M059J (cell line): ENCODE results near the gene NOL11. TPM values are rescaled to one million over a fixed set of nuclear protein-coding genes. Genes with fewer than 3 reads are reported as not detected.
"Not testable (repeated sequence)": the region's sequence is repeated elsewhere in the genome, so short reads cannot be mapped to it uniquely, and the experiment has no call there.

ENCODE experiments used
- DNase-seq: peaks from one replicate; pipeline ENCODE4 v3.0.0-alpha.2; 2012; ENCODE audit warnings: low read depth
- total RNA-seq: library from RNA; depleted of rRNA; stranded (reverse); fragments of >200 nt; shearing (Covaris generic); gene quantifications from 2 replicates; pipeline ENCODE4 v1.2.3, GENCODE V29; 2014

NOL11 gene
- total RNA-seq, 1 experiment from 2014 or later: 51.4 TPM

DNA sequence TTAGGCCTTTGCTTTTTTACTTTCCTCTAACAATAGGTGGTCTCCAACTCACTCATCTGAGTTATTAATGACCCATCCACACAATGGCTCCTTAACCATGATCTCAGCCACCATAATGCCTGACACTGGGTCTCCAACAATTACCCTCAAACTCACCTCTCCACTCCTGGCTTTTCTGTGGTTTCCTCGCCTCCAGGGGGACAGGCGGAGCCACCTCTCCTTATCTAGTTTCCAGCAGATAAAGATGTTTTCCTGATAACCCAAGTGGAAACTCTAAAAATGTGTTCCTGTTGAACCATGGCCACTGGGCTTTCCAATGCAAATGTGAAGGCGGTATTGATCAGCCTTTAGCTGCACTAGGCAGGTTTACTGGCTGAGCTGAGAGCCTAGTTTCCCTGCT is 9.4 kb upstream of the NOL11 start:
- DNase-seq: no peak

DNA sequence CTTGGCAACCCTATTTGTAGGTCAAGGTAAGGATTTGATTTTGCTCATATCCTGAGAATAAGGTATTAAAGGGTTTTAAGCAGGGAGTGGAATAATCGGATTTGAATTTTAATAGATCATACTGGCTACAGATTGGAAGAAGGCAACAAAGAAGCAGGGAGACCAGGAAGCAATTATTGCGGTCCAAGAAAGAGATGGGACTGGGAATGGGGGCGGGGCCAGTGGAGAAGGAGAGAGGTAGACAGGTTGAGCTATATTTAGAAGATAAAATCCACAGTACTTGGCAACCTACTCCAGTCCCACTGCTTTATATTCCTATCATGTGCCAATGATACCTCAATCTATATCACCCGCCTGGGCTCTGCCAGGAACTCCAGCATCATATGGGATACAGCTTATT is 5.8 kb upstream of the NOL11 start:
- no peak for DNase-seq

DNA sequence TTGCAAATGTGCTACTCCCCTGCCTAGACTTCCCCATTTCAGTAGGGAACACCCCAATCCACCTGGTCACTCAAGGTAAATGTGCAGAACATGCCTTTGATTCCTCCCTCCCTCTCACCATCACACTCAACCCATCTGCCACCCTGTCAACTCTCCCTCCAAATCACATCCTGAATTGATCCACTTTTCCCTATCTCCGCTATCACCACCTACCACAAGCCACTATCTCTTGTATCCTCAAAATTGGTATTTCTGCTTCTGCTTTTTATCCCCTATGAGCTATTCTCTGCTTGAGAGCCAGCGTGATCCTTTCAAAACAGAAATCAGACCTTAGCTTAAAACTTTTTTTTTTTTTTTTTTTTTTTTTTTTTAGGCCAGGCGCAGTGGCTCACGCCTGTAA is 5.4 kb upstream of the NOL11 start:
- DNase-seq: no peak

DNA sequence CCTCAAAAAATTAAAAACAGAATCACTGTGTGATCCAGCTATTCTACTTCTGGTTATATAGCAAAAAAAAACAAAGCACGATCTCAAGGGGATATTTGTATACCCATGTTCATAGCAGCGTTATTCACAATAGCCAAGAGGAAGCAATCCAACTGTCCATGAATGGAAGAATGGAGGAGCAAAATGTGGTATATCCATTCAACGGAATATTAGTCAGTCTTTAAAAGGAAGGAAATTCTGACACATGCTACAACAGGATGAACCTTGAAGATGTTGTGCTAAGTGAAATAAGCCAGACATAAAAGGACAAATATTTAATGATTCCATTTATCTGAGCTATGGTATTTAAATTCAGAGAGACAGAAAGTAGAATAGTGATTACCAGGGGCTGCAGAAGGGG is 4.6 kb upstream of the NOL11 start:
- DNase-seq: no peak

DNA sequence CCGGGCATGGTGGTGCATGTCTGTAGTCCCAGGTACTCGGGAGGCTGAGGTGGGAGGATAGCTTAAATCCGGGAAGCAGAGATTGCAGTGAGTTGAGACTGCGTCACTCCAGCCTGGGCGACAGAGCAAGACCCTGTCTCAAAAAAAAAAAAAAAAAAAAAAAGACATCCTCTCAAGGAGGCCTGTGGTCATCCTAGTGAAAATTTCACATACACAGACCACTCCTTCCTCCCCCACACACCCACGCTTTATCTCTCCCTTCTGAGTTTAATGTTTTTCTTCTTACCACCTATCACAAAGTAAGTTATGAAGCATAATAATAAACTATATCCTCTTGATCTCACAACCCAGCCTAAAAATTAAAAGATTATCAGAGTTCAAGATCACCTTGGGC is 1.3 kb upstream of the NOL11 start:
- no peak for DNase-seq

DNA sequence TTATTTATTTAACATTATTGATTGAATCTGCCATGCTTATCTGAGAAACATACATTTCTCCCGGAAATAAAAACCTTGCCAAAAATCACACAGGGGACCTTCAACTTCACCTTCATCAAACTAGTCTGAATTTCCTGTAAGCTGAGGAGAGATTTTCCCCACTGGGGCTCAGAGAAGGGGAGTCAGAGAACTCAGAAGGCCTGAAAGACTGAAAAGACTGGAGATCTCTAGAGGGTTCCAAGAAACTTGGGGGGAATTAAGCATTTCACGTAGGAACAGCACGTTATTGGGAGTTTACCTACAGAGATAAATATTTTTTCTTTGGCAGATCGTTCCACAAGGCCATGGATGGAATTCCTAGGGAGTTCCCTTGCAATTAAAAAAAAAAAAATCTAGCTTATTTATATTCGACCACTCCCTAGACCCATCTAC is 528 bp upstream of the NOL11 start:
- no peak for DNase-seq

DNA sequence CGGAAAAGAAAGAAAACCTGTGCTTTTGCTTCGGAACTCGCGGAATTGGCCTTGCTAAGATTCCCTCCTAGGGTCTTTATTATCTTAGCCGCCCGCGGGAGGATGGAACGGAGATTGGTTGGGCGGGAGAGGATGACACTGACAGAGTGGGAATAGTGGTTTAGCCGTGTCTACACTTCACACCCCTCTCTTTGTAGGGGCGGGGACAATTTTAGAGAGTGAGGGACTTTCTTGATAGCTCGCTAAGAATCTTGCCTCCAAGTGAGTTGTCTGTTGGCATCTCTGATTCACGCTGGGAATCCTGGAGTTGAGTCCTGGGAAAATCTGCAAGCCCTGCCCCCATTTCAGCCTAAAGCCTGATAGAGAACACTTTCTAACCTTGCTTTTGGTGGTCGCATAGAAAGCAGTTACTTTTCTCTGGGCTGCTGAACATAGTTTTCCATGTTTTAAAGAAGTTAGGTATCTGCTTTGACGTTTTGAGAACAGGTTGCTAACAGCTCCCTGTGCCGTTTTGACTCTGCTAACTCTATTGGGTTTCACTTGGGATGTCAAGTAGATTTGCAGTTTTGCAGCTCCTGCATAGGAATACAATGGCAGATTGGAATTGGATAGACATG is 697 bp downstream of the NOL11 start:
- peak; percentile 52 for DNase-seq

DNA sequence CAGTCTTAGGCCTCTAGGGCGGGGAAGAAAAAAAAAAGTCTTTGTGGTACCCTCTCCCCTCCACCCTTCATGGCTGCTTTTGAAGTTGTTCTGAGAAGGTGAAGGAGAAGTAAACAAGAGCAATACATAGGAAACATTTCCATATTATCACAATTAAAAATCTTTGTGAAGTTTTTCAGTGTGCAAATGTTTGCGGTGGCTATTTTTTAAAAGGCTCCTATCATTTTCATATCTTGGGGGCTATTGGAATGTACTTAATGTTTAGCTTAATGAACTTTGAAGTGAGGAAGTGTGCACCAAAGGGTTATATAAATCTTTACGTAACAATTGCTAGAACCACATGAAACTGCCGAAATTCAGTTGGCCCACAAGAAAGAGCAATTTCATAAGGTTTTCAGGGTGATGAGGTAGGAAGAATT is 7.6 kb downstream of the NOL11 start:
- no peak for DNase-seq

DNA sequence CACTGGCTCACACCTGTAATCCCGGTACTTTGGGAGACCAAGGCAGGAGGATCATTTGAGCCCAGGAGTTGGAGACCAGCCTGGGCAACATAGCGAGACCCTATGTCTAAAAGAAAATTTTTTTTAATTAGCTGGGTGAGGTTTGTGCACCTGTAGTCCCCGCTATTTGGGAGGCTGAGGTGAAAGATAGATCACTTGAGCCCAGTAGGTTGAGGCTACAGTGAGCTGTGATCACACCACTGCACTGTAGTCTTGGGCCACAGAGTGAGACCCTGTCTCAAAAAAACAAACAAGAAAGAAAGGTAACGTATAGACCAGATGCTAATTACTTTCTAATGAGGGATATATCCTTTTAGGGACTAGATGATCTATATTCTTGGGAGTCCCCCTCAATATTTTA is 8.1 kb downstream of the NOL11 start:
- no peak for DNase-seq

DNA sequence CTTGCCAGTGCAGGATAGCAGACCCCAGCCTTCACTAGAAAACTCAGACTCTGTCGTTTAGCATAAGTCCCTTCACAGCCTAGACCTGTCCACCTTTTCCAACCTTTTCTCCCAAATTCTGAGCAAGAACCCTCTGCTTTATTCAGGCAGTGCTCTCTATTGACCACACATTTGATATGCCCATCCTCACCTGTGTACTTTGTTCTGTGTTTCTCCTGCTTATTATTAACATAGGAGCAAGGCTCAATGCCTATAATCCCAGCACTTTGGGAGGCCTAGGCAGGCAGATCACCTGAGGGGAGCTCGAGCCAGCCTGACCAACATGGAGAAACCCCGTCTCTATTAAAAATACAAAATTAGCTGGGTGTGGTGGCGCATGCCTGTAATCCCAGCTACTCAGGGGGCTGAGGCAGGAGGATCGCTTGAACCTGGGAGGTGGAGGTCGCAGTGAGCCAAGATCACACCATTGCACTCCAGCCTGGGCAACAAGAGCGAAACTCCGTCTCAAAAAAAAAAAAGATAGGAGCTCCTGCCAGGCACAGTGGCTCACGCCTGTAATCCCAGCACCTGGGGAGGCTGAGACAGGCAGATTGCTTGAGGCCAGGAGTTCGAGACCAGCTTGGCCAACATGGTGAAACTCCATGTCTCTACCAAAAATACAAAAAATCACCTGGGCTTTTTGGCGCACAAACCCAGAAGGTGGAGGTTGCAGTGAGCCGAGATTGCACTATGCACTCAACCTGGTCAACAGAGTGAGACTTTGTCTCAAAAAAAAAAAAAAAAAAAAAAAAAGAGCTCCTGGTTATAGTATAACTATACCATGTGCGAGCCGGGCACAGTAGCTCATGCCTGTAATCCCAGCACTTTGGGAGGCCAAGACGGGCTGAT is 9.7 kb downstream of the NOL11 start:
- not testable (repeated sequence) for DNase-seq

DNA sequence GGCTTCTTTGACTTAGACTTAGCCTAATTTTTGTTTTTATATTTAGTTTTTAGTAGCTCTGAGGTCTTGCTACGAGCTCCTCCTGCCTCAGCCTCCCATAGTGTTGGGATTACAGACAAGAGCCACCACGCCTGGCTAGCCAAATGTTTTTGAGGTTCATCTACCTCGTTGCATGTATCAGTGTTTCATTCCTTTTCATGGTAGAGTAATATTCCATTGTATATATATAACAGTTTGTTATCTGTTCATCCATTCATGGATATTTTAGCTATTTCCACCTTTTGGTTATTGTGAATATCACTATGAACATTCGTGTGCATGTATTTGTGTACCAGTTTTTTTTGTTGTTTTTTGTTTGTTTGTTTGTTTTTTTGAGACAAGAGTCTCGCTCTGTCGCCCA is 12.2 kb downstream of the NOL11 start:
- no peak for DNase-seq

DNA sequence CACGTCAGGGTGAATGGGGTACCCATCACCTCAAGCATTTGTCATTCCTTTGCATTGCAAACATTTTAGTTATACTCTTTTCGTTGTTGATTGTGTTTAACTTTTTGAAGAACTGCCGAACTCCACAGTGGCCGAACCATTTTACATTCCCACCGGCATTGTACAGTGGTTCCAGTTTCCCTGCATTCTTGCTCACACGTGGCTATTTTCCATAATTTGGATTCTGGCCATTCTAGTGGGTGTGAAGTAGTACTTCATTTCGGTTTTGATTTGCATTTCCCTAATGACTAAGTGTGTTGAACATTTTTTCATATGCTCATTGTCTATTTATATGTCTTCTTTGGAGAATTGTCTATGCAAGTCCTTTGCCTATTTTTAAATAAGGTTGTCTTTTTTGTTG is 13.0 kb downstream of the NOL11 start:
- no peak for DNase-seq

DNA sequence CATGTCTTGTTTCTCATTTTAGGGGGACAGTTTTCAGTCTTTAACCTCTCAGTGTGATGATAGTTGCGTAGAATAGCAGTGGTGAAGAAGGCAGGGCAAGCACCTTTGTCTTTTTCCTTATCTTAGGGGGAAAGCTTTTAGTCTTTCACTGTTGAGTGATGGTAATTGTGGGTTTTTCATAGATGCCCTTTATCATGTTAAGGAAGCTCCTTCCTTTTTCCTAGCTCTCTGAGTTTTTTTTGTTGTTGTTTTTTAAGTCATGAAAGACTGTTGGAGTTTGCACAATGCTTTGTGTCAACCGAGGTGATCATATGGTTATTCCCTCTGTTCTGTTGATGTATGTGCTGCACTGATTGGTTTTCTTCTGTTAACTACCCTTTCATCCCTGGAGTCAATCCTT is 15.7 kb downstream of the NOL11 start:
- DNase-seq: no peak

DNA sequence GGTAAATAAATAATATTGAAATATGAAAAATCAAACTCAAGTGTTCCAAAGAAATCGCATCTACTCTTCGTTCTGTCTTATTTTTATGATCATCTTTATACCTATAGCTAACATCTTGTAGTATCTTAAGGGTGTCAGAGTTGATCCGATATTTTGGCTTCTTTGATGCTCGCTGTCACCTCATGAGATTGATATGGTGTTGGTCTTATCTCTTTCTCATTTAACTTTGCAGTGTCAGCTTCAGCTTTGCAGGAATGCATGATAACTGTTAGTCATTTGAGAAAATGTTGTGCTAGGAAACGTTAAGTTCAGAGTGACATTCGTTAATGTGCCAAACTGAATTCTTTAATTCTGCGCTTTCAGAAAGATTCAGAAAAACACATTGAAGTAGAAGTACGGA is 19.4 kb downstream of the NOL11 start:
- DNase-seq: no peak

DNA sequence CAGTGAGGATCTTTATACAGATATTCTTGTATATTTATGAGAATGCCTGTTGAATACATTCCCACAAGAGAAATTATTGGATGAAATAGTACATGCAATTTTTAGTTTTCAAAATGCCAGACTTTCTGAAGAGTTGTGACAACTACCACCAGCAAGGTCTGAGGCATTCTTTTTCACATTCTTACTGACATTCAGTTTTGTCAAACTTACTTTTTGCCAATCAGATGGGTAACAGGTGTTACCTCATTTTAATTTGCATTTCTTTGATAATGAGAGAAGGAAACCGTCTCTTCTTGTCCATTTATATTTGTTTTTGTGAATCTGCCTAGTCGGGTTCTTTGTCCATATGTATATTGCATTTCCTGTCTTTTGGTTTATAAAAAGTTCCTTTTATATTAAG is 24.3 kb downstream of the NOL11 start:
- no peak for DNase-seq

DNA sequence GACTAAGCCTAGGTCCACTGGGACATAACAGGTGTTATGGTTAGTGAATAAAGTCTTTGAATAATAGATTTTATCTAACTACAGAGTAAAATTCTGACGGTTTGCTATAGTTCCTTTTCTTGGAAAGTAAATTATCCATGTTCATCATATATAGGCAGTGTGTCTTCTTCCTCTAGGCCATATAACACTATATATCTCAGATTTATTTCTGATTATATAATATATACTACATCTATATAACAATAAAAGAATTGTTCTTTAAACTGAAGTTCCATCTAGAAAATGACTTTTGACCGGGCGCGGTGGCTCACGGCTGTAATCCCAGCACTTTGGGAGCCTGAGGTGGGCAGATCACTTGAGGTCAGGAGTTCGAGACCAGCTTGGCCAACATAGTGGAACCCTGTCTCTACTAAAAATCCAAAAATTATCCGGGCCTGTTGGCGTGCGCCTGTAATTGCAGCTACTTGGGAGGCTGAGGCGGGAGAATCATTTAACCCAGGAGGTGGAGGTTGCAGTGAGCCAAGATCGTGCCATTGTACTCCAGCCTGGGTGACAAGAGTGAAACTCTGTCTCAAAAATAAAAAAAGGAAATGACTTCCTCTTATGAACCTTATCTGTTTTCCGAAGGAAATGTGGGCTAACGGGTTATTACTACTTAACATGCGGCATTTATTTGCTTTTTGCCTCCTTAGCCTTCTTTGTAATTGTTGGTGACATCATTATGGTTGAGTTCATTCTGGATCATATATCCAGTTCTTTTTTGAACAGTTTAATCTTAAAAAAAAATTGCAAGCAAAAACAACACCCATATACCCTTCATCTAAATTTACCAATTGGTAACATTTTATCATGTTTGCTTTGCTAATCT is 29.2 kb downstream of the NOL11 start:
- DNase-seq: no peak

DNA sequence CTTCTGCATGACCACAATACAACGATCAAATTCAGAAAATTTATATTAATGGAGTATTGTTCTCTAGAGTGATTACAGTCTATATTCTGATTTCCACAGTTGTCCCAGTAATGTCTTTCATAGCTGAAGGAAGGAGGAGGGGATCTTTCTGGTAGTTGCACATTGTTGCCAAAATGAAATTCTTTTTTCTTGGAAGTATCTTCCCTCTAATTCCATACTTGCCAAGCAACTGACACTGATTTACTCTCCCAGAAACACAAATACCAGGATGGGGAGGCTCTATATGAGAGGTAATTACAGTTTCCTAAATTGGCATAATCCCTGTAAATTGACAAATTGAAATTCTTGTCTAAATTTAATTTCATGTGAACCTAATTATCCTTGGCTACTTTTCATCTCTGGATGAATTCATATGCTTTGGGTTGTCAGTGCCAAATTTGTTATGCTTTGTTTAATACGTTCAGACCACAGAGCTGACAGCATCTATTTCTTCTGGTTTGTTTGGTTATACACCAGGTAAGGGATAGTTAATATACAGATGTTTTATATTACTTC is 30.0 kb downstream of the NOL11 start:
- no peak for DNase-seq

DNA sequence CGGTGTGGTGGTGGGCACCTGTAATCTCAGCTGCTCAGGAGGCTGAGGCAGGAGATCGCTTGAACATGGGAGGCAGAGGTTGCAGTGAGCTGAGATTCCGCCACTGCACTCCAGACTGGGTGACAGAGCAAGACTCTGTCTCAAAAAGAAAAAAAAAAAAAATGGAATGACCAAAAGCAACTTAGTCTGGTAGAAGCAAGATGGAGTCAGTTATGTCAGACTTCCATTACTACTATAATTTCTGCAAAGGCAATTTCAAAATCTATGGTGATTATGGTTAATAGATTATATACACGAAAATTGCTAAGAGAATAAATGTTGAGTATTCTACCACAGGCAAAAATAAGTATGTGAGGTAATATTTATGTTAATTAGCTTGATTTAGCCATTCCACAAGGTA is 32.3 kb downstream of the NOL11 start:
- no peak for DNase-seq

DNA sequence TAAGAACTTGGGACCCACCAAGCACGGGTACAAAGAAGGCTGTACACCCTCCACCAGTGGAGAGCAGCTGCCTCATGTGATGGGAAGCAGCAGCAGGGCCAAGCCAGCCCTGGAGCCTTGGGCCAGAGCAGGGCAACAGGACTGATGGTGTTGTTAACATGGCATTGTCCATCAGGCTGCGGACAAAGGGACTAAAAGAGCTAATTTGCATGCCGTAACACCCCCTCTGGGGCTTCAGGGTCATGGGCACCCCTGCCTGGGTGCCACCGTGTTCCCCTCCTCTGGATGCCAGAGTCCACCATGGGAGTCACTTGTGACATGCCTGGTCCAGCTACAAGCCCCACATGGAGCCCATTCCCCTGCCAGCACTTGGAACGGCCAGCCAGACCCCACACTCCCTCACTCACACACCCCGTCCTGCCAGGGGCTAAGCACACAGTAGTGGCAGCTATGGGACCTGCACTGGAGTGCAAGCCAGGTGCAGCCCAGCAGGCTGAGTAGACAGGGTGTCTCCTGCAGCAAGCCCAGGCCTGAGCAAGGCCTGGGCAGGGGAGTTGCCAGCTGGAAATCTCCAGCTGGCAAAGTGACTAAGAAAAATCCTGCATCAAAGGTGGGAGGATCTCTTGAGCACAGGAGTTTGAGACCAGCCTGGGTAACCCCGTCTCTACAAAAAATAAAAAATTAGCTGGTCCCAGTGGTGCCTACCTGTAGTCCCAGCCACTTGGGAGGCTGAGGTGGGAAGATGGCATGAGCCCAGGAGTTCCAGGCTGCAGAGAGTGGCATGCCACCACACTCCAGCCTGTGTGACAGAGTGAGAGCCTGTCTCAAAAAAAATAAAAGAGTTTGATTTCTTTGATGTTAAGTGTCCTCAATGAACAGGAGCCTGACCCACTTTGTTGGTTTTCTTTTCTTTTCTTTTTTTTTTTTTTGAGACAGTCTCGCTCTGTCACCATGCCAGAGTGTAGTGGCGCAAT is 33.7 kb downstream of the NOL11 start:
- DNase-seq: no peak

DNA sequence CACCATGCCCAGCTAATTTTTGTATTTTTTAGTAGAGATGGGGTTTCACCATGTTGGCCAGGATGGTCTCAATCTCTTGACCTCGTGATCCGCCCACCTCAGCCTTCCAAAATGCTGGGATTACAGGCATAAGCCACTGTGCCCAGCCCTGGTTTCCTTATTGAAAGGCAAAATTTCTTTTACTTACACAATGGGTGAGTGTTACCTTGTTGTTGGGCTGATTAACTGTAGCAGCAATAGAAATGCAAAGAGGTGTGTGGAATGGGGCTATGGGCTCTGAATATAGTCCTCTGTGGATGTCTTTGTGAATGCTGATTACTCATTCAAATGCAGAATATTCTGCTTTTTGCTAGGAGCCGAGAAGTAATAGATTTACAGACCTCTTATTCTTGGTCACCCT is 34.4 kb downstream of the NOL11 start:
- not testable (repeated sequence) for DNase-seq

DNA sequence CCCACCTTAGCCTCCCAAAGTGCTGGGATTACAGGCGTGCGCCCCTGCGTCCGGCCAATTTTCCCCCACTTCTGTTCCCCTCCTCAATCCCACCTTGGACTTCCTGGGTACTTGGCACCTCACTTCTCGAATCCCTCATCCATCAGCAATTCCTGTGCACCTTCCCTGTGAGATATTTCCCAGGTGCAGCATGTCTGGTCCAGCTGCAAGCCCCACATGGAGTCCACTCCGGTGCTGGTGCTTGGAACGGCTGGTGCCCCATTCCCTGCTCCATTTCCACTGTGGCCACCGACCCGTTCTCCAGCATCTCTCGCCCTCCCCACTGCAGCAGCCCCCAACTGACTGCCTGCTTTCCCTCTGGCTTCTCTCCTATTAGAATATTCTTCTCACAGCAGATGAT is 35.3 kb downstream of the NOL11 start:
- DNase-seq: no peak
